ENCODE measurements around the gene HCFC1R1.

HCFC1R1 gene

GRCh38 chr16:3001316-3001715 is 22.4 kb downstream of the HCFC1R1 start:
- peaks cover 28% of the 10 kb centered on the region for H3K27me3 ChIP-seq (replicated peaks; ENCODE audit: control insufficient read depth, insufficient read depth, low read length)
- H3K9me3 ChIP-seq (ENCODE audit: control insufficient read depth, low read length), result no peaks in the 10 kb centered on the region
- H3K4me1 ChIP-seq (ENCODE audit: control insufficient read depth, insufficient read depth, low read length), result no peaks in the 10 kb centered on the region
- DNase-seq (ENCODE audit: low read depth), result no peak
- H3K4me3 ChIP-seq (ENCODE audit: low read length), result no peak overlapping the region
- no peak overlapping the region for H3K9ac ChIP-seq (ENCODE audit: low read length)
- no peaks in the 10 kb centered on the region for H3K36me3 ChIP-seq (ENCODE audit: control insufficient read depth, insufficient read depth, low read length, severe bottlenecking)

DNA sequence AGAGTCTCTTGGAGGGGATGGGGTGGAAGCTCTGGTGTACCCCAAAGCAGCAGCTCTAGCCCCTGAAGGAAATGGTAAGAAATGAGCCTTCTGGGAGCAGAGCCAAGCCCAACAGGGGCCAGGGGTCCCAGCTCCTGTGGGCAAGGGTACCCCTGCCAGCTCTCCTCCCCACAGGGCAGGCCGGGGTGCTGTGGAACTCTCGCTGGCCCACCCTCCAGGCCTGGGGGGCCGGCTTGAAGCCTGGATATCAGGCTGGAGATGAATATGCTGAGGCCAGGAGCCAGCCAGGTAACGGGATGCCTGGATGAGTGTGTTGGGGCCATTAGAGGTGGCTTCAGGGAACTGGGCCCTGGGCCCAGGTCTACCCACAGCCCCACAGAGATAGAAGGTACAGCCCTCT is 23.2 kb downstream of the HCFC1R1 start:
- DNase-seq (ENCODE audit: low read depth), result no peak
- H3K9ac ChIP-seq (ENCODE audit: low read length), result no peak overlapping the region
- no peaks in the 10 kb centered on the region for H3K36me3 ChIP-seq (ENCODE audit: control insufficient read depth, insufficient read depth, low read length, severe bottlenecking)
- no peaks in the 10 kb centered on the region for H3K9me3 ChIP-seq (ENCODE audit: control insufficient read depth, low read length)
- H3K4me3 ChIP-seq (ENCODE audit: low read length), result no peak overlapping the region
- peaks cover 27% of the 10 kb centered on the region for H3K27me3 ChIP-seq (replicated peaks; ENCODE audit: control insufficient read depth, insufficient read depth, low read length)
- H3K4me1 ChIP-seq (ENCODE audit: control insufficient read depth, insufficient read depth, low read length), result no peaks in the 10 kb centered on the region

DNA sequence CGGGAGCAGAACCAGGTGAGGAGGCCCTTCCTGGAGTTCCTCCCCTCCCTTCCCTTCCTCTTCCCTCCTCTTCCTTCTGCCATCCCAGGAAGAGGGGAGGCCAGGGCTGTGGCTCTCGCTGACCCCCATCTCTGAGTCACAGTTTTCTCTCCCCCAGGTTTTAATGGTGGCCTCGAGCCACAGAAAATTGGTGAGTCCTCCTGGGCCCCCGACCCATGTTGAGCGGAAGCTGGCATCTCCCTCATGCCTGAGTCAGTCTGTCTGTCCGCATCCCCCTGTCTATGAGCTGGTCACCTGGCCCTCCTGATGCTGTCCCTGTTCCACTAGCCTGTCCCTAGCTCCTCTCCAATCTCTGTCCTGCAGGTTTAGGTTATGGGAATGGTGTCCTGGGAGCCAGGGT is 23.8 kb downstream of the HCFC1R1 start:
- DNase-seq (ENCODE audit: low read depth), result no peak
- no peaks in the 10 kb centered on the region for H3K9me3 ChIP-seq (ENCODE audit: control insufficient read depth, low read length)
- H3K27me3 ChIP-seq (replicated peaks; ENCODE audit: control insufficient read depth, insufficient read depth, low read length), result peaks cover 26% of the 10 kb centered on the region
- no peak overlapping the region for H3K9ac ChIP-seq (ENCODE audit: low read length)
- H3K4me1 ChIP-seq (ENCODE audit: control insufficient read depth, insufficient read depth, low read length), result no peaks in the 10 kb centered on the region
- H3K4me3 ChIP-seq (ENCODE audit: low read length), result no peak overlapping the region
- no peaks in the 10 kb centered on the region for H3K36me3 ChIP-seq (ENCODE audit: control insufficient read depth, insufficient read depth, low read length, severe bottlenecking)

GRCh38 chr16:2996298-2996697 is 27.4 kb downstream of the HCFC1R1 start:
- Histone ChIP-seq H3K4me3 (ENCODE audit: low read length) (no peak overlapping the region), H3K27me3 (replicated peaks; ENCODE audit: control insufficient read depth, insufficient read depth, low read length) (peaks cover 27% of the 10 kb centered on the region), H3K4me1 (ENCODE audit: control insufficient read depth, insufficient read depth, low read length) (no peaks in the 10 kb centered on the region), H3K9me3 (ENCODE audit: control insufficient read depth, low read length) (no peaks in the 10 kb centered on the region), H3K36me3 (ENCODE audit: control insufficient read depth, insufficient read depth, low read length, severe bottlenecking) (no peaks in the 10 kb centered on the region), H3K9ac (ENCODE audit: low read length) (no peak overlapping the region)
- no peak for DNase-seq (ENCODE audit: low read depth)

- Histone ChIP-seq H3K9me3 (ENCODE audit: control insufficient read depth, low read length) (no peaks in the 10 kb centered on the region), H3K36me3 (ENCODE audit: control insufficient read depth, insufficient read depth, low read length, severe bottlenecking) (no peaks in the 10 kb centered on the region), H3K9ac (ENCODE audit: low read length) (no peak overlapping the region), H3K27me3 (replicated peaks; ENCODE audit: control insufficient read depth, insufficient read depth, low read length) (peaks cover 23% of the 10 kb centered on the region), H3K4me1 (ENCODE audit: control insufficient read depth, insufficient read depth, low read length) (no peaks in the 10 kb centered on the region), H3K4me3 (ENCODE audit: low read length) (no peak overlapping the region)
- DNase-seq (ENCODE audit: low read depth), result no peak
Observed at GRCh38 chr16:2992383-2993081, 31.2 kb downstream of the HCFC1R1 start.

- DNase-seq (ENCODE audit: low read depth), result no peak
- no peaks in the 10 kb centered on the region for H3K36me3 ChIP-seq (ENCODE audit: control insufficient read depth, insufficient read depth, low read length, severe bottlenecking)
- peaks cover 25% of the 10 kb centered on the region for H3K27me3 ChIP-seq (replicated peaks; ENCODE audit: control insufficient read depth, insufficient read depth, low read length)
- no peak overlapping the region for H3K4me3 ChIP-seq (ENCODE audit: low read length)
- no peaks in the 10 kb centered on the region for H3K4me1 ChIP-seq (ENCODE audit: control insufficient read depth, insufficient read depth, low read length)
- no peaks in the 10 kb centered on the region for H3K9me3 ChIP-seq (ENCODE audit: control insufficient read depth, low read length)
- H3K9ac ChIP-seq (ENCODE audit: low read length), result no peak overlapping the region
Observed at GRCh38 chr16:2991566-2992261, 32.0 kb downstream of the HCFC1R1 start.

DNA sequence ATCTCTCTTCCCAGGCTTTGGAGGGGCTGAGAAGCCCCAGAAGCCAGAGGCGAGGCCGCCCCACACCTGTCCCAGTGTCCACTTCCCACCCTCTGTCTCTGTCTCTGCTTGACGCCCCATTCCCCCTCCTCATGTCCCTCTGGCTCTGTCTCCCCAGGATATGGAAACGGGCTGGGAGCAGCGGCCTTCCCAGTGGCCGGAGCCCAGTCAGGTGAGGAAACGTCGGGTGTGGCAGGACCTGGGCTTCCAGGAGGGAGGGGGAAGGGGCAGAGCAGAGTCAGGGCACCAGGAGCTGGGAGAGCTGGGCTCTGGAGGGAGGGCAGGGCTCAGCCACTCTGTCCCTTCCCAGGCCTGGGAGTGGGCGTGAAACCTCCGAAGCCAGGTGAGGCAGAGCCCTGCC is 32.9 kb downstream of the HCFC1R1 start:
- no peak for DNase-seq (ENCODE audit: low read depth)
- H3K4me3 ChIP-seq (ENCODE audit: low read length), result no peak overlapping the region

GRCh38 chr16:2988590-2989099 is 35.1 kb downstream of the HCFC1R1 start:
- Histone ChIP-seq H3K9ac (ENCODE audit: low read length) (no peak overlapping the region), H3K36me3 (ENCODE audit: control insufficient read depth, insufficient read depth, low read length, severe bottlenecking) (no peaks in the 10 kb centered on the region), H3K4me1 (ENCODE audit: control insufficient read depth, insufficient read depth, low read length) (no peaks in the 10 kb centered on the region), H3K4me3 (ENCODE audit: low read length) (no peak overlapping the region), H3K9me3 (ENCODE audit: control insufficient read depth, low read length) (no peaks in the 10 kb centered on the region), H3K27me3 (replicated peaks; ENCODE audit: control insufficient read depth, insufficient read depth, low read length) (peaks cover 17% of the 10 kb centered on the region)
- no peak for DNase-seq (ENCODE audit: low read depth)

More for the DNA sequence above, 32.9 kb downstream of the HCFC1R1 start:
- no peaks in the 10 kb centered on the region for H3K36me3 ChIP-seq (ENCODE audit: control insufficient read depth, insufficient read depth, low read length, severe bottlenecking)
- no peak overlapping the region for H3K9ac ChIP-seq (ENCODE audit: low read length)
- no peaks in the 10 kb centered on the region for H3K4me1 ChIP-seq (ENCODE audit: control insufficient read depth, insufficient read depth, low read length)
- H3K27me3 ChIP-seq (replicated peaks; ENCODE audit: control insufficient read depth, insufficient read depth, low read length), result peaks cover 19% of the 10 kb centered on the region
- no peaks in the 10 kb centered on the region for H3K9me3 ChIP-seq (ENCODE audit: control insufficient read depth, low read length)

DNA sequence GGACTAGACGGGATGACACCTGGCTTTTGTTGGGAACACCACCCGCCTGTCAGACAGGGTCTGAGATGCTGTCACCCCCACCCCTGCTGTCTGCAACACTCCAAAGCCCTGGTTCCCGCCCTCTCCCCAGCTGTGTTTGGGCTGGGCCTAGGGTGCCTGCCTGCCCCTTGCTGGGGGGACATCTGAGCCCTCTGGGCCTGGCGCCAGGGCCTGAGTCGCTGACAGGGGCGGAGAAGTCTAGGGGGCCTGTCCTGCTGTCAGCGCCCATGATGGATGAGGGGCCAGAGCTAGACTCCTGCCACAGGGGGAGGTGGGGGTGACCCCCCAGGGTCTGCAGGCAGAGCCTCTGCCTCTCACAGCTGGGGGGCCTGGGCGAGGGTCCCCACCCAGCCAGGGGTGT is 35.9 kb downstream of the HCFC1R1 start:
- Histone ChIP-seq H3K27me3 (replicated peaks; ENCODE audit: control insufficient read depth, insufficient read depth, low read length) (peaks cover 17% of the 10 kb centered on the region), H3K9me3 (ENCODE audit: control insufficient read depth, low read length) (no peaks in the 10 kb centered on the region), H3K4me1 (ENCODE audit: control insufficient read depth, insufficient read depth, low read length) (no peaks in the 10 kb centered on the region), H3K9ac (ENCODE audit: low read length) (no peak overlapping the region), H3K4me3 (ENCODE audit: low read length) (no peak overlapping the region), H3K36me3 (ENCODE audit: control insufficient read depth, insufficient read depth, low read length, severe bottlenecking) (no peaks in the 10 kb centered on the region)
- no peak for DNase-seq (ENCODE audit: low read depth)

- DNase-seq (ENCODE audit: low read depth), result no peak
- Histone ChIP-seq H3K27me3 (replicated peaks; ENCODE audit: control insufficient read depth, insufficient read depth, low read length) (peaks cover 17% of the 10 kb centered on the region), H3K4me1 (ENCODE audit: control insufficient read depth, insufficient read depth, low read length) (no peaks in the 10 kb centered on the region), H3K9me3 (ENCODE audit: control insufficient read depth, low read length) (no peaks in the 10 kb centered on the region), H3K36me3 (ENCODE audit: control insufficient read depth, insufficient read depth, low read length, severe bottlenecking) (no peaks in the 10 kb centered on the region), H3K4me3 (ENCODE audit: low read length) (no peak overlapping the region), H3K9ac (ENCODE audit: low read length) (no peak overlapping the region)
Observed at GRCh38 chr16:2987286-2987685, 36.5 kb downstream of the HCFC1R1 start.

DNA sequence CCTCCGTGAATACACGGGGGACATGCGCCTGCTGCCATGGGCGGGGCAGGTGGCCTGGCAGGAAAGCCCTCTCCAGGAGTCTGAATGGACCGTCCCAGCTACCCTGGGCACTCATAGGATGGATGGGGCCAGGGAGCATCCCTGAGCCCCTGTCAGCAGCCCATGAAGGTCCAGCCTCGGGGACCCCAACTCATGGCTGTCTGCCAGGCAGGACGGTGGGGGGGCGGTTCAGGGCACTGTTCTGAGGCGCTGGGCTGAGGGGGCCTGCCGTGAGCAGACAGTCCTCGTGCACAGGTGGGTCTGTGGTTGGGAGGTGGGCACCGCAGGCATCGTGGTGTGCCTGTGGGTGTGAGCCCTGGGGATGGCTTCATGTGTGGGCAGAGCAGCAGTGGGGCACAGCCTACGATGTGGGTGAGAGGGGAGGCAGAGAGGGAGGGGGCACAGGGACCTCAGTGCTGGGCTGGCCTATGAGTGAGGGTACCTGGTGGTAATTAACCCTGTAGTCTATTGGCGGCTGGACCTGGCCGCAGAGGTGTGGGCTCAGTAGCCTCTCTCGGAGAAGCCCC is 37.0 kb downstream of the HCFC1R1 start:
- no peak for DNase-seq (ENCODE audit: low read depth)
- no peaks in the 10 kb centered on the region for H3K36me3 ChIP-seq (ENCODE audit: control insufficient read depth, insufficient read depth, low read length, severe bottlenecking)
- no peaks in the 10 kb centered on the region for H3K9me3 ChIP-seq (ENCODE audit: control insufficient read depth, low read length)
- H3K4me1 ChIP-seq (ENCODE audit: control insufficient read depth, insufficient read depth, low read length), result no peaks in the 10 kb centered on the region
- no peak overlapping the region for H3K4me3 ChIP-seq (ENCODE audit: low read length)
- peaks cover 17% of the 10 kb centered on the region for H3K27me3 ChIP-seq (replicated peaks; ENCODE audit: control insufficient read depth, insufficient read depth, low read length)
- H3K9ac ChIP-seq (ENCODE audit: low read length), result no peak overlapping the region

All from adipocyte (in vitro differentiated cells).